ENCODE data around the gene NFKB1. TPM values are rescaled to one million over a fixed set of nuclear protein-coding genes. Genes with fewer than 3 reads are reported as not detected.

NFKB1 gene
- total and polyA plus RNA-seq, 10 of the 15 experiments (the other 5 are each of a cell fraction or from before 2014, with no cell fraction given): 8.7 to 110 (median 57.3) TPM

GRCh38 chr4:102531462-102531861, 30.3 kb downstream of the NFKB1 start:
- no peaks in the 10 kb centered on the region for H3K9me3 ChIP-seq (replicated peaks; ENCODE audit: control insufficient read depth, insufficient read depth, low read length)
- ATAC-seq: no peak
- no peaks in the 10 kb centered on the region for H3K27me3 ChIP-seq (replicated peaks in 1 of 2; ENCODE audit: control insufficient read depth in 2 of 2, insufficient read depth in 2 of 2, low read length in 1 of 2)
- TF ChIP-seq SKIL (IDR thresholded peaks at IDR 0.05; ENCODE audit: low read depth, poor library complexity, severe bottlenecking) (no peak), BRCA1 (IDR thresholded peaks at IDR 0.05; ENCODE audit: low read depth, low read length) (no peak), CHD4 (IDR thresholded peaks at IDR 0.05) (no peak), USF2 (IDR thresholded peaks at IDR 0.05; ENCODE audit: borderline replicate concordance, low read depth, low read length) (no peak), BCL11A (IDR thresholded peaks at IDR 0.05; ENCODE audit: low read depth, low read length) (no peak), NFYA (IDR thresholded peaks at IDR 0.05; ENCODE audit: borderline replicate concordance, low read depth, low read length) (no peak), RAD21 (IDR thresholded peaks at IDR 0.05; ENCODE audit: insufficient read depth, low read depth, low read length) (no peak), PAX8 (IDR thresholded peaks at IDR 0.05) (no peak), ZNF274 (IDR thresholded peaks at IDR 0.05; ENCODE audit: insufficient read depth, insufficient read length) (no peak), SMC3 (IDR thresholded peaks at IDR 0.05; ENCODE audit: borderline replicate concordance, low read length) (no peak)
- H3K27ac ChIP-seq (ENCODE audit: control insufficient read depth, insufficient read depth): no peak overlapping the region
- no TSS peak for BruUV-seq (replicated peaks)
- H3K4me2 ChIP-seq (ENCODE audit: control insufficient read depth, insufficient read depth): no peak overlapping the region
- 100% methylated on average over 1 of the region's 1 CpG for WGBS (ENCODE audit: insufficient coverage, insufficient replicate concordance, low lambda C conversion rate, missing lambda C conversion rate)
- SMC1A ChIA-PET (ENCODE audit: uncharacterized antibody, unreplicated experiment): interaction anchor here (0.9 to 3.7 kb wide), 4 partner anchors 12 to 94 kb away, joined by 3 to 25 read pairs (median 10); no protein-coding TSS in a partner anchor
- peaks cover 0 to 13% of the 10 kb centered on the region in 2 experiments; a peak in 2 of 4 replicates for H3K36me3 ChIP-seq (ENCODE audit: control insufficient read depth in 2 of 2, insufficient read depth in 2 of 2, low read length in 1 of 2)
- CTCF ChIA-PET: interaction anchor here (0.7 to 1.0 kb wide), 2 partner anchors 11 to 17 kb away, joined by 3 to 4 read pairs; no protein-coding TSS in a partner anchor
- H2AFZ ChIP-seq (ENCODE audit: control insufficient read depth, low read depth, low read length): no peak overlapping the region
- no peak for DNase-seq (ENCODE audit: low read depth, low spot score)
- H4K20me1 ChIP-seq (ENCODE audit: control insufficient read depth, insufficient read depth): no peaks in the 10 kb centered on the region
- H3K4me1 ChIP-seq (ENCODE audit: control insufficient read depth, insufficient read depth, low read length): peaks cover 29% of the 10 kb centered on the region
- intact Hi-C loops (cut with micrococcal nuclease; ENCODE audit: unreplicated experiment) (no loop called here), in situ Hi-C loops (cut with MboI) (no loop called here)
- RAD21 ChIA-PET (ENCODE audit: unreplicated experiment): interaction anchor here (3.7 kb wide), 1 partner anchor 12 kb away, joined by 12 read pairs; no protein-coding TSS in a partner anchor
- POLR2A ChIA-PET: interaction anchor here (0.6 kb wide), 1 partner anchor 7 kb away, joined by 5 read pairs; no protein-coding TSS in a partner anchor
- no peak overlapping the region for H3K4me3 ChIP-seq
- peaks cover 79% of the 10 kb centered on the region for H3K79me2 ChIP-seq (ENCODE audit: control insufficient read depth, insufficient read depth, low read length)
- FAIRE-seq: no peak
- no peak overlapping the region for H3K9ac ChIP-seq (ENCODE audit: control insufficient read depth, insufficient read depth, low read length)
